HG02885 (cell line): Measurements from ENCODE around the gene CHMP6.

Source experiments
- ATAC-seq: cut with Tn5 transposase; IDR thresholded peaks from one replicate; pipeline ENCODE4 v1.9.1; 2021; ENCODE audit warnings: mild to moderate bottlenecking; ENCODE audit not compliant: unreplicated experiment, poor library complexity

Gene CHMP6

GRCh38 chr17:81039854-81040758, 48.5 kb downstream of the CHMP6 start:
- no peak for ATAC-seq

- no peak for ATAC-seq
Observed at GRCh38 chr17:81040791-81041337, 49.2 kb downstream of the CHMP6 start.

GRCh38 chr17:81042606-81043005, 51.0 kb downstream of the CHMP6 start:
- no peak for ATAC-seq

- no peak for ATAC-seq
Observed at GRCh38 chr17:81043319-81043724, 51.7 kb downstream of the CHMP6 start.

GRCh38 chr17:81043725-81044427, 52.2 kb downstream of the CHMP6 start:
- ATAC-seq = no peak

GRCh38 chr17:81044428-81044763, 52.8 kb downstream of the CHMP6 start:
- ATAC-seq = no peak

- no peak for ATAC-seq
Observed at GRCh38 chr17:81044764-81045589, 53.3 kb downstream of the CHMP6 start.

GRCh38 chr17:81045590-81046095, 54.0 kb downstream of the CHMP6 start:
- no peak for ATAC-seq

GRCh38 chr17:81046132-81046769, 54.6 kb downstream of the CHMP6 start:
- ATAC-seq = no peak

GRCh38 chr17:81046770-81047359, 55.2 kb downstream of the CHMP6 start:
- ATAC-seq = no peak

GRCh38 chr17:81048827-81049371, 57.3 kb downstream of the CHMP6 start:
- no peak for ATAC-seq

- ATAC-seq = no peak
Observed at GRCh38 chr17:81049372-81049911, 57.8 kb downstream of the CHMP6 start.
